ENCODE results near the gene TRDMT1.

Gene TRDMT1

DNA sequence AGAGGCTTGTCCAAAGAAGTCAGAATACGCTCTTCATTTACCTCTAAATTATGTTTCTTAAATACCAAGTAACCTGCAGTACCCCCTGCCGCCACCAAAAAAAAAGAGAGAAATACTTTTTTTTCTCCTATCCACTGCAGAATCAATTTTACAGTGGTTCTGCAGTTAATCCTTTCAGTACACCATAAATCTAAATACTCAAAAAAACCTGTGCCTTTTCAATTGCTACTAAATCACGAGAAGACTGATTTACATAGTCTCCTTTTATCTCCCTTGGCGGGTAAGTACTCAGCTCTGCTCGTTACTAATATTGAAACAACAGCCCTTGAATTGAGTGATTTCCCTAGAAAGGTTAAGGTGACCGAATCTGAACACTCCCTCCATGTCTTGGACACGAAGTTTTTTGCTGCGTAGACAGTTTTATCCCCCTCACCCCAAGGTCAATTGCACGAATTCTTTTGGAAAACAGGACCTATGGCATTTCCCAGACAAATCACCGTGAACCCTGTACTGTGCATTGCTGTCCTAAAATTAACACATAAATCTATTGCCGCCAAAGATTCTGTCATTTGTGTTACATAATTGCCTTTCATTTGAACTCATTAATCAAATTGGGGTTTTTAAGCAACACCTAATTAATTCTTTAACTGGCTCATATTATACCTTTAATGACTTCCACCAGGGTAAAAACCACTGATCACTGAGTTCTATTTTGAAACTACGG lies 26.1 kb upstream of the TRDMT1 start:
- TF ChIP-seq, protein P1, sequence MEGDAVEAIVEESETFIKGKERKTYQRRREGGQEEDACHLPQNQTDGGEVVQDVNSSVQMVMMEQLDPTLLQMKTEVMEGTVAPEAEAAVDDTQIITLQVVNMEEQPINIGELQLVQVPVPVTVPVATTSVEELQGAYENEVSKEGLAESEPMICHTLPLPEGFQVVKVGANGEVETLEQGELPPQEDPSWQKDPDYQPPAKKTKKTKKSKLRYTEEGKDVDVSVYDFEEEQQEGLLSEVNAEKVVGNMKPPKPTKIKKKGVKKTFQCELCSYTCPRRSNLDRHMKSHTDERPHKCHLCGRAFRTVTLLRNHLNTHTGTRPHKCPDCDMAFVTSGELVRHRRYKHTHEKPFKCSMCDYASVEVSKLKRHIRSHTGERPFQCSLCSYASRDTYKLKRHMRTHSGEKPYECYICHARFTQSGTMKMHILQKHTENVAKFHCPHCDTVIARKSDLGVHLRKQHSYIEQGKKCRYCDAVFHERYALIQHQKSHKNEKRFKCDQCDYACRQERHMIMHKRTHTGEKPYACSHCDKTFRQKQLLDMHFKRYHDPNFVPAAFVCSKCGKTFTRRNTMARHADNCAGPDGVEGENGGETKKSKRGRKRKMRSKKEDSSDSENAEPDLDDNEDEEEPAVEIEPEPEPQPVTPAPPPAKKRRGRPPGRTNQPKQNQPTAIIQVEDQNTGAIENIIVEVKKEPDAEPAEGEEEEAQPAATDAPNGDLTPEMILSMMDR (IDR thresholded peaks at IDR 0.05; ENCODE audit: low read depth, low read length, missing control alignments): peak; percentile 37
- peak overlapping the region; percentile 59 for H3K4me3 ChIP-seq (ENCODE audit: low read depth, low read length)
- no peak for DNase-seq (ENCODE audit: low read depth)

DNA sequence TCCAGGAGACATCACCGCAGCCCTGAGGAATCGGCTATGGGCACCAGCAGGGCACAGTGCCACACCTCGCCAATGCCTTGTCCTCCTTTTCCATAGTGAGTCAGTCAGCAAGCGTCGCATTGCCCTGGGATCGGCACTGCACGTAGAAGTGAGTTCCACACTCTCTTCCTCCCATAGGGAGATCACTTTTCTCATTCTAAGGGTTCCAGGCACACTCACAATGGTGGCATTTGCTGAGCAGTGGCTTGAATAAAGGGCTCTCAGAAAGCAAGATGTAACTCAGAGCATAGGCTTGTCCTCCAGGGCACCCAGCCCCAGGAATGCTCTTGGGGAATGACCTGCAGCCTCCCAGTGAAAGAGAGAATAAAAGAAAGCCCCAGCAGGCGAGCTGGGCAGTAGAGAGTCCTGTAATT lies 25.4 kb upstream of the TRDMT1 start:
- no peak for DNase-seq (ENCODE audit: low read depth)
- H3K4me3 ChIP-seq (ENCODE audit: low read depth, low read length): no peak overlapping the region
- TF ChIP-seq, protein P1 (IDR thresholded peaks at IDR 0.05; ENCODE audit: low read depth, low read length, missing control alignments): no peak

DNA sequence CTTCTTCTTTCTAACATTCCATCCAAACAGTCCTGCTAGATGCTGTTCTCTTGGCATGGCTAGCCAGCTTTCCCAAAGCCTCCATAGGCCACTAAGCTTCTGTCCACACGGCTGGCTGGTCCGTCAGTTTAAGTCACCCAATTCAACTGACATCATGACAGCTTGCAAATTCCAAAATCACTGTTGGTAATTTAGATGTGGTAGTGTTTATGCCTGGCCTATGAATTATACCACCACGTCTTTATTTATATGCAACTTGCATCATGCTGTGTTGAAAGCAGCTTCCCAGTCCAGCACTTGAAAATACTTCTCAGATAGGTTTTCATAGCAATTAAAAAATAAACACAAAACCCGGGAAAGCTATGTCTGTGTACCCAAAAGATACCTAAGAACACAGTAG lies 24.3 kb upstream of the TRDMT1 start:
- TF ChIP-seq, protein P1 (IDR thresholded peaks at IDR 0.05; ENCODE audit: low read depth, low read length, missing control alignments): no peak
- H3K4me3 ChIP-seq (ENCODE audit: low read depth, low read length): no peak overlapping the region
- DNase-seq (ENCODE audit: low read depth): no peak

DNA sequence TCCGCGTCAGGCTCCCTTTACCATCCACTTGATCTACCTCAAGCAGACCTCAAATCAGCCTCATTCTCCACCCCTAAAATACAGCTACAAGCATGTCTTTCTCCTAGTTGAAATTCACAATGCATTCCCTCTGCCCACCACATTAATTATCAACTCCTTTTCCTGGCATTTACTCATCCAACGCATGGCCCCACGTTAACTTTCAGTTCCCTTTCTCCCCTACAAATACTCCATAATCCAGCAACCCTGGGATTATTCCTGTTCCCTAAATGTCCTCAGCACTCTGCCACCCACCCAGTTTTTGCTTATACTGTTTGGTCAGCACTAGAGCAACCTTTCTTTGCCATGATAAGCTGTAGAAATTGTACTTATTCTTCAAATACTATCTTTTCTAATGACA lies 20.9 kb upstream of the TRDMT1 start:
- DNase-seq (ENCODE audit: low read depth): no peak
- TF ChIP-seq, protein P1 (IDR thresholded peaks at IDR 0.05; ENCODE audit: low read depth, low read length, missing control alignments): no peak
- H3K4me3 ChIP-seq (ENCODE audit: low read depth, low read length): no peak overlapping the region

DNA sequence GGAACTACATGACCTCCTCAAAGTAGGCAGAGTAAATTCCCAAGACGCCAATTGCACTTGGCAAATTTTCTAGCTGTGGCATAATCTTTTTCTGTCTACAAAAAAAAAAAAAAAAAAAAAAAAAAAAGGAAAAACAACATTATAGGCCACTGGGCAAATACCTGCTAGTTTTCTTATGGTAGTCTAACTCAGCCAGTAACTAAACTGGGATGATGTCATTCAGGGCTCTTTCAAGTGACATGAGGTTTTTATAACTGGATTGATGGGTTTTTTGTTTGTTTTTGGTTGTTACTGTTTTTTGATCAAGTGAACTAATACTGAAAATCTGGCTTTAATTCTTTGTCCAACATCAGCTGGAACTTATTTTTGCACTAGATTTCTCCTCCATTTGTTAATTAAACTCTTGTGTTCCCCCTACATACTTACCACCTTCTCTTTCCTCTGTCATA lies 19.2 kb upstream of the TRDMT1 start:
- TF ChIP-seq, protein P1 (IDR thresholded peaks at IDR 0.05; ENCODE audit: low read depth, low read length, missing control alignments): no peak
- no peak overlapping the region for H3K4me3 ChIP-seq (ENCODE audit: low read depth, low read length)
- no peak for DNase-seq (ENCODE audit: low read depth)

DNA sequence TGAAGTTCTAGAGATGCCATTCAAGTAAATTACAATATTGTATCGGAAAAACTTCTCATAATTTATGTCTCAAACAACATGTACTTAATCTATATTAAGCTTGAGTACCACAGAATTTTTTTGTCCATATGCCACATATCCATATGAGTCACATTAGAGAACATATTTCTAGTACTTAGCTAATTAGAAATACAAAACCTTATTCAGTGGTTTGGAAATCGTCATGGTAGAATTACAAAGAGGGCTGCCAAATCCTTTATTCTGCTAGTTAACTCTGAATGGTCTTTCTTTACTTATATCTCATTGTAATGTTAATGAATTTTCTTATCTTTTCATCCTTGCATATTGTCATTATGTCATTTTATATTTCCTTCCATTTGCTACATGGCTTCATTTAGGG lies 17.6 kb upstream of the TRDMT1 start:
- TF ChIP-seq, protein P1 (IDR thresholded peaks at IDR 0.05; ENCODE audit: low read depth, low read length, missing control alignments): no peak
- H3K4me3 ChIP-seq (ENCODE audit: low read depth, low read length): no peak overlapping the region
- DNase-seq (ENCODE audit: low read depth): no peak
